H9 (cell line): ENCODE data around the gene CBY3. TPM values are rescaled to one million over a fixed set of nuclear protein-coding genes. Genes with fewer than 3 reads are reported as not detected.
A peak's percentile ranks its signal among the peaks of the same experiment; 100 is the strongest.
"Not testable (repeated sequence)": the region's sequence is repeated elsewhere in the genome, so short reads cannot be mapped to it uniquely, and the experiment has no call there.

Experiments used
- DNase-seq: peaks from one replicate; pipeline ENCODE4 v3.0.0-alpha.2; 2017
- H2AFZ ChIP-seq: one replicate; pipeline ENCODE4 v1.6.1; 2013; ENCODE audit warnings: mild to moderate bottlenecking, low read length, control low read depth, moderate library complexity
- H2AK5ac ChIP-seq: 2 replicates; pipeline ENCODE4 v1.6.1; 2013; ENCODE audit warnings: low read length, control low read depth, mixed read lengths; ENCODE audit not compliant: insufficient read length
- H2BK120ac ChIP-seq: one replicate; pipeline ENCODE4 v1.6.1; 2013; ENCODE audit warnings: low read depth, mild to moderate bottlenecking, low read length, control low read depth, inconsistent platforms; ENCODE audit not compliant: poor library complexity, severe bottlenecking
- H2BK12ac ChIP-seq: 2 replicates; pipeline ENCODE4 v1.6.1; 2013; ENCODE audit warnings: low read length, control low read depth, mixed read lengths, low read depth; ENCODE audit not compliant: insufficient read length
- H2BK15ac ChIP-seq: 2 replicates; pipeline ENCODE4 v1.6.1; 2013; ENCODE audit warnings: low read depth, low read length, control low read depth
- H2BK20ac ChIP-seq: one replicate; pipeline ENCODE4 v1.6.1; 2013; ENCODE audit warnings: low read depth, mild to moderate bottlenecking, low read length, control low read depth, inconsistent platforms; ENCODE audit not compliant: poor library complexity, severe bottlenecking
- H2BK5ac ChIP-seq: 2 replicates; pipeline ENCODE4 v1.6.1; 2013; ENCODE audit warnings: low read length, control low read depth, mixed read lengths; ENCODE audit not compliant: insufficient read length
- H3K14ac ChIP-seq: 2 replicates; pipeline ENCODE4 v1.6.1; 2013; ENCODE audit warnings: low read length, control low read depth; ENCODE audit not compliant: insufficient read depth
- H3K18ac ChIP-seq: 2 replicates; pipeline ENCODE4 v1.6.1; 2013; ENCODE audit warnings: low read depth, mild to moderate bottlenecking, mixed read lengths, low read length, control low read depth; ENCODE audit not compliant: insufficient read length
- H3K23ac ChIP-seq: 2 replicates; pipeline ENCODE4 v1.6.1; 2013; ENCODE audit warnings: low read length, control low read depth, mixed read lengths, low read depth; ENCODE audit not compliant: insufficient read length
- H3K23me2 ChIP-seq: 2 replicates; pipeline ENCODE4 v1.6.1; 2013; ENCODE audit warnings: low read depth, mild to moderate bottlenecking, mixed read lengths, low read length, control low read depth; ENCODE audit not compliant: insufficient read length, poor library complexity, severe bottlenecking
- H3K27ac ChIP-seq: 2 replicates; pipeline ENCODE4 v1.5.1; 2013; ENCODE audit warnings: low read length, control low read depth, mixed read lengths, low read depth; ENCODE audit not compliant: insufficient read length
- H3K27me3 ChIP-seq: 2 replicates; pipeline ENCODE4 v1.6.1; 2013; ENCODE audit warnings: low read length, control low read depth, inconsistent platforms; ENCODE audit not compliant: insufficient read depth
- H3K4ac ChIP-seq: 2 replicates; pipeline ENCODE4 v1.6.1; 2013; ENCODE audit warnings: low read depth, mild to moderate bottlenecking, control low read depth, inconsistent platforms, low read length, moderate library complexity
- H3K4me1 ChIP-seq: 2 replicates; pipeline ENCODE4 v1.6.1; 2013; ENCODE audit warnings: low read length, control low read depth, inconsistent platforms; ENCODE audit not compliant: insufficient read depth
- H3K4me2 ChIP-seq: 2 replicates; pipeline ENCODE4 v1.6.1; 2013; ENCODE audit warnings: low read length, control low read depth, mixed read lengths; ENCODE audit not compliant: insufficient read length, insufficient read depth
- H3K56ac ChIP-seq: 2 replicates; pipeline ENCODE4 v1.6.1; 2013; ENCODE audit warnings: low read depth, mild to moderate bottlenecking, mixed read lengths, low read length, control low read depth; ENCODE audit not compliant: insufficient read length
- H3K79me1 ChIP-seq: 2 replicates; pipeline ENCODE4 v1.6.1; 2013; ENCODE audit warnings: low read depth, mild to moderate bottlenecking, moderate library complexity, low read length, control low read depth, inconsistent platforms; ENCODE audit not compliant: insufficient read depth, poor library complexity, severe bottlenecking
- H3K79me2 ChIP-seq: 2 replicates; pipeline ENCODE4 v1.6.1; 2013; ENCODE audit warnings: low read length, control low read depth, inconsistent platforms; ENCODE audit not compliant: insufficient read depth
- H3K9ac ChIP-seq: 2 replicates; pipeline ENCODE4 v1.6.1; 2013; ENCODE audit warnings: low read length, control low read depth, mixed read lengths; ENCODE audit not compliant: insufficient read length; ENCODE audit errors: extremely low read depth
- H3K9me3 ChIP-seq: one replicate; pipeline ENCODE4 v1.6.1; 2013; ENCODE audit warnings: low read depth, low read length, inconsistent platforms; ENCODE audit not compliant: control insufficient read depth
- H3T11ph ChIP-seq: one replicate; pipeline ENCODE4 v1.6.1; 2013; ENCODE audit warnings: mild to moderate bottlenecking, low read length, control low read depth, inconsistent platforms
- H4K20me1 ChIP-seq: one replicate; pipeline ENCODE4 v1.6.1; 2013; ENCODE audit not compliant: control insufficient read depth, insufficient read length, insufficient read depth
- H4K5ac ChIP-seq: 2 replicates; pipeline ENCODE4 v1.6.1; 2013; ENCODE audit warnings: low read depth, mild to moderate bottlenecking, mixed read lengths, low read length, control low read depth; ENCODE audit not compliant: insufficient read length
- H4K8ac ChIP-seq: replicated peaks from 2 replicates; pipeline ENCODE4 v1.6.1; 2013; ENCODE audit warnings: low read length, control low read depth, mixed read lengths, low read depth; ENCODE audit not compliant: insufficient read length
- H4K91ac ChIP-seq: 2 replicates; pipeline ENCODE4 v1.6.1; 2013; ENCODE audit warnings: low read depth, mild to moderate bottlenecking, moderate library complexity, mixed read lengths, low read length, control low read depth; ENCODE audit not compliant: insufficient read length
- H3K27ac Mint-ChIP-seq, 3 experiments: 2 replicates in 2 of 3; 3 replicates in 1 of 3; pipeline ENCODE4 v1.8.0; 2020 to 2021; ENCODE audit warnings: mixed read lengths in 3 of 3, mild to moderate bottlenecking in 1 of 3, moderate library complexity in 1 of 3
- H3K27me3 Mint-ChIP-seq: 2 replicates; pipeline ENCODE4 v1.8.0; 2021; ENCODE audit warnings: low read depth, mild to moderate bottlenecking, moderate library complexity, mixed read lengths
- H3K36me3 Mint-ChIP-seq, 3 experiments: 2 replicates in 2 of 3; 3 replicates in 1 of 3; pipeline ENCODE4 v1.8.0; 2020 to 2021; ENCODE audit warnings: low read depth in 3 of 3, mixed read lengths in 3 of 3; ENCODE audit not compliant: insufficient read depth in 1 of 3
- H3K4me1 Mint-ChIP-seq, 2 experiments: 2 replicates each; pipeline ENCODE4 v1.8.0; 2020; ENCODE audit warnings: mixed read lengths in 2 of 2
- H3K4me3 Mint-ChIP-seq, 2 experiments: 2 replicates in 1 of 2; 3 replicates in 1 of 2; pipeline ENCODE4 v1.8.0; 2020 to 2021; ENCODE audit warnings: mild to moderate bottlenecking in 2 of 2, mixed read lengths in 2 of 2, moderate library complexity in 1 of 2
- H3K9me3 Mint-ChIP-seq, 2 experiments: 2 replicates in 1 of 2; 3 replicates in 1 of 2; pipeline ENCODE4 v1.8.0; 2020; ENCODE audit warnings: mild to moderate bottlenecking in 2 of 2, mixed read lengths in 2 of 2, moderate library complexity in 1 of 2
- WGBS: extraction: QIAGEN DNeasy Blood & Tissue Kit; methylation state at CpG from one replicate; pipeline ENCODE4 v1.1.7; 2013; ENCODE audit warnings: missing lambda C conversion rate, low lambda C conversion rate, mixed read lengths; ENCODE audit not compliant: insufficient read length; ENCODE audit errors: extremely low coverage; 5-methylcytosine and 5-hydroxymethylcytosine counted together
- total RNA-seq: library from RNA; stranded (reverse); gene quantifications from 2 replicates; pipeline ENCODE4 v1.2.1, GENCODE V29; 2021

The CBY3 gene
- total RNA-seq, 1 experiment from 2014 or later = 0.50 TPM

- H2AK5ac ChIP-seq, H3T11ph ChIP-seq, H3K23me2 ChIP-seq, H3K79me1 ChIP-seq, H3K27ac ChIP-seq, H3K56ac ChIP-seq, H3K4me1 Mint-ChIP-seq, H3K9me3 Mint-ChIP-seq, H4K91ac ChIP-seq, H2BK12ac ChIP-seq, H2BK20ac ChIP-seq, H2AFZ ChIP-seq, H3K18ac ChIP-seq, H2BK5ac ChIP-seq, H2BK15ac ChIP-seq, H3K9me3 ChIP-seq, H3K36me3 Mint-ChIP-seq, H3K27me3 ChIP-seq, H3K4me1 ChIP-seq, H3K4ac ChIP-seq, H3K79me2 ChIP-seq, H4K8ac ChIP-seq, H4K5ac ChIP-seq, H2BK120ac ChIP-seq, H3K14ac ChIP-seq, H3K27me3 Mint-ChIP-seq, H3K23ac ChIP-seq, H4K20me1 ChIP-seq: not testable (repeated sequence)
- Mint-ChIP-seq H3K4me3 (peak overlapping the region; percentile 61 to 76), H3K27ac (peak overlapping the region in 2 of 3 experiments; percentile 24 to 49; a peak in 3 of 7 replicates)
- H3K9ac ChIP-seq = peak overlapping the region; percentile 70
- no CpG with 5 or more reads among the region's 29 CpGs for WGBS
- H3K4me2 ChIP-seq = peak overlapping the region; percentile 77
- peak; percentile 31 for DNase-seq
Observed at GRCh38 chr5:179658179-179658856, 22.5 kb downstream of the CBY3 start.

- H3K4me2 ChIP-seq, H3K4me3 Mint-ChIP-seq: not testable (repeated sequence)
- WGBS = no CpG with 5 or more reads among the region's 50 CpGs
Observed at GRCh38 chr5:179657302-179658178, 23.3 kb downstream of the CBY3 start.

More at GRCh38 chr5:179657302-179658178, 23.3 kb downstream of the CBY3 start:
- H4K91ac ChIP-seq, H2BK120ac ChIP-seq, H3T11ph ChIP-seq, H2BK20ac ChIP-seq, H2BK15ac ChIP-seq, H2BK12ac ChIP-seq, H3K4me1 Mint-ChIP-seq, H3K9me3 Mint-ChIP-seq, H4K20me1 ChIP-seq, H3K9ac ChIP-seq, H3K14ac ChIP-seq, H3K27me3 ChIP-seq, H3K79me2 ChIP-seq, DNase-seq, H3K27ac ChIP-seq, H3K9me3 ChIP-seq, H2BK5ac ChIP-seq, H3K27ac Mint-ChIP-seq, H3K23ac ChIP-seq, H3K18ac ChIP-seq, H3K79me1 ChIP-seq, H4K8ac ChIP-seq, H4K5ac ChIP-seq, H3K4me1 ChIP-seq, H3K4ac ChIP-seq, H3K23me2 ChIP-seq, H3K56ac ChIP-seq, H3K36me3 Mint-ChIP-seq, H2AFZ ChIP-seq, H3K27me3 Mint-ChIP-seq, H2AK5ac ChIP-seq: not testable (repeated sequence)
